HG03103 (cell line): ENCODE measurements around the gene IL1F10.

Source experiments
- ATAC-seq: cut with Tn5 transposase; IDR thresholded peaks from one replicate; pipeline ENCODE4 v1.9.1; 2021; ENCODE audit warnings: low read depth; ENCODE audit not compliant: unreplicated experiment

Gene IL1F10

GRCh38 chr2:113105047-113105785, 37.4 kb downstream of the IL1F10 start:
- no peak for ATAC-seq

- no peak for ATAC-seq
These were observed 43.4 kb downstream of the IL1F10 start for GRCh38 chr2:113111121-113111520.

- ATAC-seq, result no peak
These were observed 44.1 kb downstream of the IL1F10 start for GRCh38 chr2:113111823-113112287.

DNA sequence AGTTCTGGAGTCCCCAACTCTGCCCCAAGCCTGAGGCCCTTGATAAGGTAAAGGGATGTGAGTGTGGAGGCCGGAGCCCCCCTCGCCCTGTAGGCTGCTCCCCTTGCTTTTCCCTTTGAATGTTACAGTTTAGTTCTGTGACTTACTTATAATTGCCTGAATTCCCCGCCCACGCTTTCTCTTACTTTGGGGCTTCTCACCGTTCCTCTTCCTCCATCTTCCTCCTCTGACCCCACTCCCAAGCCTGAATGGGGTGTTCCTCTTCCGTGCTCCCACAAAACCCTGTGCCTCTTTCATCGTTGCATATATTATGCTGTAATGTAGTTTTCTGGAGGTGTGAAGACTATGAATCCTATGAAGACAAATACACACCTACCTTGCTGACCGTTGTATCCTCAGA, 44.7 kb downstream of the IL1F10 start:
- no peak for ATAC-seq

GRCh38 chr2:113112871-113113270, 45.1 kb downstream of the IL1F10 start:
- no peak for ATAC-seq

DNA sequence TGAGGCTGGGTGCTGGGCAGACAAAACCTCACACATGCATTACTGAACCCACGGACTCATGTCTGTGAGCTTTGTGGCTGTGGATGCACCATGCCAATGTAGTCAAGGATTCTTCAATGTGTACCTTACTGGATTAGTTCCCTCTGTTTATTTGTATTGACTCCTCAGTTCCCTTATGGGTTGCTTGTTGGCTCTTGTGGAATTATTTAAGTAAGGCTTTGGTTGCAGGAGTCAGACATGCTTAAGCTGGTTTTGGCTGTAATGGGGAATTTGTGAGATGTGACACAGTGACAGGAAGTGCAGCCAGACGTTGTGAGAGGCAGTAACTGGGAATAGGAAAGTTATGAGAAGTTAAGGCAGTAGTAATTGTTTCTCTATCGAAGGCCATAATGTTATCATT, 46.0 kb downstream of the IL1F10 start:
- no peak for ATAC-seq

DNA sequence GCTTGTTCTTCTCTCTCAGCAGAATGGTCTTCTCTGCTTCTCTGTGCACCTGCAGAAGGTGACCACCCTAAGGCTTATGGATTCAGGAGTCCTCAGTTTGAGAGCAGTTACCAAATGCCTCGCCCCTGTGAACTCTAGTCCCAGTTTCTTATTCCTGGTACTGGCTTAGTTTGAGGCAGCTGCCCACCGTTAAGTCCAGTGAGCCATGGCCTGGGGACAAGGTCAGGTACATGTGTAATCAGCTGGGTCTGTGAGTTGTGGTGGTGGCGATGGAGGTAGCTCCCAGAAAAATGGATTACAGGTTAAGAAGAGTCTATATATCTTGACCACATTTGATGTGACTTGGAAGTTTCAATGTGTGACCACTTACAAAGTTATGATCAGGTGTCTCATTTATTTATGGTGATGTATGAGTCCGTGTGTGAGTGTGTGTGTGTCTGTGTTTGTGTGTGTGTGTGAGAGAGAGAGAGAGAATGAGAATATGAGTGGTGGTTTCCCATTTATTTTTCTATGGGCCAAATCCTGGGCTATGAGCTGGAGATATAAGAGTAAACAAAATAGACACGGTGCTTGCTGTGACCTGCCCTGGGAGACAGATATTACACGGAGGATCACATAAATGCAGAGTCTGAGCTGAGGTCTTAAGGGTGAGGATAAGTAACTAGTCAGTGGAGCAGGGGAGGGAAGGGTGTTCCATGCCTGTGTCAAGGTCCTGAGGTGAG, 46.6 kb downstream of the IL1F10 start:
- ATAC-seq, result no peak

DNA sequence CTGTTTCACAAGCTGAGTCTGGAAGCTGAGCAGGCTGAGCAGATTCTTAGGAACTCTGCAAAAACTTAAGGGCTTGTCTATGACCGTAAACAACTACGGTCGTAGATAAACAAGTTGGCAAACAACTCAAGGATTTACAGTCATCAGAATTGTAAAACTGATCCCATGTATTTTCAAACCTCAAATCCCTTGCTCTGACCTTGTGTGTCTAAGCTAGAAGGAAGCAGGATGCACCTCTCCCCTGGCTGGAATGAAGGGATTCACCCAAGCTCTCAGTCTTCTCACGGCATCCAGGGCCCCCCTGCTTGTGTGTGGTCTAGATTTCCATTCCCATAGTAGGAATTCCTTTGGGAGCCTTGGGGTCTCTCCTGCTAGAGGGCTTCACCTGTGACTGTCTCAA, 47.2 kb downstream of the IL1F10 start:
- ATAC-seq, result no peak

DNA sequence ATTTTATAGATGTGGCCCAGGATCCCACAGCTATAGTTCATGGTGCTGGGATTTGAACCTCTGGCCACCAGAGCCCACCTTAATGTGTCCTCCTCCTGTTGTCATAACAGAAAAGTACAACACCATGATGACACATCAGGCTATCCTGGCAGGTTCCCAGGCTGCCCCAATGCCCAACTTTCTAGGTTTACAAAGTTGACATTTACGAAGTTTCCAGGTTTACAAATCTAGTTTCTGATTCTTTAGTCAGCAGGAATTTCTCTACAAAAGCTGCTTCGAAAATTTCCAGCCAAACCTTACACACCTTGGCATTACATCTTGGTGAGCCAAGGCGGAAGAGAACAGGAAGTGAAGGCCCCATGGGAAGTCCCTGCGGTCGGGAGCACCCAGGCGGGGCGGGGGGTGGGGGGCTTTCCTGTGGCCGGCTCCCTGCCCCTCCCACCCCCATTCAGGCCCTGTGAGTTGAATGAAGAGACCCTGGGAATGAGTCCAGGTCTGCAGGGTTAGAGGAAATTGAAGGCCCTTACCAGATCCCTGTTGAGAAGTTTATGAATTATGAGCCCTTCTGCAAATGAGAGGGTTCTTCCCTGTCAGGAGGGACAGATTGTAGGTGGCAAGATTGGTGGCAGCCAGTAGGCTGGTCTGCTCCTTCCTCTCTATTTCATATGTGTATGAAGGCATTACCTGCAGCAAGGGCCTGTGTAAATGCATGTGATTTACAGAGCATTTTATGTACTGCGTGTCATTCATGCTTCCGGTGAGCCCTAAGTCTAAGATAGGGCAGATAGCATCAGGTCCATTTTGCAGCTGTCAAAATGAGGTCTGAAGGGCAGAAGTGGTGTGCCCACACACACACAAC, 48.6 kb downstream of the IL1F10 start:
- no peak for ATAC-seq

- no peak for ATAC-seq
These were observed 49.9 kb downstream of the IL1F10 start for GRCh38 chr2:113117541-113118262.

GRCh38 chr2:113118263-113118657, 50.5 kb downstream of the IL1F10 start:
- ATAC-seq, result no peak

GRCh38 chr2:113119111-113119510, 51.3 kb downstream of the IL1F10 start:
- no peak for ATAC-seq

- ATAC-seq, result no peak
These were observed 53.1 kb downstream of the IL1F10 start for GRCh38 chr2:113120861-113121260.

DNA sequence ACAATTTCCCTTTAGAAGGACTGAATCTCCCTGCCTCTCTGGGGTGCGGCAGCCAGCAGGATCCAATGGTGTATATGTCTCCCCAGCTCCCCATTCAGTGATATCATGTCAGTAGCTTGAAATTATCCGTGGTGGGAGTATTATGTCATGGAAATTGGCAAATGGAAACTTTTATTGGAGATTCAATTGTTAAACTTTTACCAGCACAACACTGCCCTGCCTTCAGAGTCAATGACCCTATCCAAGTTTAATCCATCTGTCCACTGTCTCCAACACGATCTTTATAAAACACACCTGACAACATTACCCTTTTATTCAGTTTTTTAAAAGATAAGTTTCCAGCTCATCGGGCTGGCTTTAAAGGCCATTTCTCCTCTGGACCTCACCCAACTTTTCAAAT, 54.6 kb downstream of the IL1F10 start:
- no peak for ATAC-seq

- no peak for ATAC-seq
These were observed 56.0 kb downstream of the IL1F10 start for GRCh38 chr2:113123726-113124125.

GRCh38 chr2:113124181-113124961, 56.6 kb downstream of the IL1F10 start:
- ATAC-seq, result peak; percentile 55
